Measurements from ENCODE around the gene HS1BP3. TPM values are rescaled to one million over a fixed set of nuclear protein-coding genes. Genes with fewer than 3 reads are reported as not detected.

HS1BP3 gene
- polyA plus RNA-seq, 2 of the 4 experiments (the other 2 are of a cell fraction), result 12.4 to 23.5 TPM

DNA sequence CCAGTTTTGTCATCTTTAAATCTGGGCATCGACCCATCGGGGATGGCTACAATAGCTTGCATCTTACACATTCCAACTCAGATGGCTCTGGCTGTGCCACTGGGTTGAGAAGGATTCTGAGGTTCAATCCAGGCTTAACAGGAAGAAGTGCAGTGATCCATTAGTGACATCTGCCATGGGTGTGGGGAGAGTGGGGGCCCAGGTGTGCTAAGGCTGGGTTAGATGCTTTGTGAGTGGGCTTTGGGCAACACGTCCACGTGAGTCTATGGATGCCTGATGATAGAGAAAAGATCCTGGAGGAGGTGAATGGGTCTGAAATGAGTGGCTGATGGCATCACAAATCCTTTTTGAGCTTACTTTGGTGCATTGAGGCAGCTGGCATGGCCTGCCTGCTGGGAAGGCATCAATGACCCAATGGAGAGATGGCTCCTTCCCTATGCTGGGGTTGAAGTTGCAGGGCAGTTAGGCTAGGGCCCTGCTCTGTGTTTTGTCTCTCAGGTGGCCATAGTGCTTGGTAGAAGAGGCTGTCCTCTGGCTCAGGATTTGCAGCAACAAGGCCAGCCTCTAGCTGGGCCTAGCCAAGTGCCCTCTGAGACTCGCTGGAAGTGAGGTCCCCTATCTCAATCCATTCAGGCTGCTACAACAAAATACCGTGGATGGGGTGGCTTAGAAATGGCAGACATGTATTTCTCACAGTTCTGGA lies 56.7 kb downstream of the HS1BP3 start:
- FAIRE-seq, result no peak
- Histone ChIP-seq H3K4me3 (no peak overlapping the region), H3K27ac (peak overlapping the region; percentile 75 to 89), H3K4me2 (peak overlapping the region; percentile 60), H3K4me1 (peaks cover 68% of the 10 kb centered on the region), H3K9me3 (no peaks in the 10 kb centered on the region)
- CTCF ChIA-PET, result interaction anchor here (0.6 to 1.3 kb wide), 5 partner anchors 9 to 46 kb away, joined by 3 to 4 read pairs (median 3); no protein-coding TSS in a partner anchor
- POLR2A ChIA-PET, result interaction anchor here (7.3 kb wide), 1 partner anchor 147 kb away, joined by 51 read pairs; the partner anchor contains the start of gene RHOB
- no peak for ATAC-seq
- WGBS (ENCODE audit: missing lambda C conversion rate), result 90% methylated on average over 6 of the region's 6 CpGs
- no peak for DNase-seq (ENCODE audit: low read depth in 1 of 2, low spot score in 1 of 2)
- TF ChIP-seq SREBF2 (IDR thresholded peaks at IDR 0.05) (no peak), SMC3 (IDR thresholded peaks at IDR 0.05) (no peak), CHD4 (IDR thresholded peaks at IDR 0.05; ENCODE audit: borderline replicate concordance) (no peak), EP300 (IDR thresholded peaks at IDR 0.05) (no peak), MYC (IDR thresholded peaks at IDR 0.05; ENCODE audit: borderline replicate concordance, low read length) (no peak)

DNA sequence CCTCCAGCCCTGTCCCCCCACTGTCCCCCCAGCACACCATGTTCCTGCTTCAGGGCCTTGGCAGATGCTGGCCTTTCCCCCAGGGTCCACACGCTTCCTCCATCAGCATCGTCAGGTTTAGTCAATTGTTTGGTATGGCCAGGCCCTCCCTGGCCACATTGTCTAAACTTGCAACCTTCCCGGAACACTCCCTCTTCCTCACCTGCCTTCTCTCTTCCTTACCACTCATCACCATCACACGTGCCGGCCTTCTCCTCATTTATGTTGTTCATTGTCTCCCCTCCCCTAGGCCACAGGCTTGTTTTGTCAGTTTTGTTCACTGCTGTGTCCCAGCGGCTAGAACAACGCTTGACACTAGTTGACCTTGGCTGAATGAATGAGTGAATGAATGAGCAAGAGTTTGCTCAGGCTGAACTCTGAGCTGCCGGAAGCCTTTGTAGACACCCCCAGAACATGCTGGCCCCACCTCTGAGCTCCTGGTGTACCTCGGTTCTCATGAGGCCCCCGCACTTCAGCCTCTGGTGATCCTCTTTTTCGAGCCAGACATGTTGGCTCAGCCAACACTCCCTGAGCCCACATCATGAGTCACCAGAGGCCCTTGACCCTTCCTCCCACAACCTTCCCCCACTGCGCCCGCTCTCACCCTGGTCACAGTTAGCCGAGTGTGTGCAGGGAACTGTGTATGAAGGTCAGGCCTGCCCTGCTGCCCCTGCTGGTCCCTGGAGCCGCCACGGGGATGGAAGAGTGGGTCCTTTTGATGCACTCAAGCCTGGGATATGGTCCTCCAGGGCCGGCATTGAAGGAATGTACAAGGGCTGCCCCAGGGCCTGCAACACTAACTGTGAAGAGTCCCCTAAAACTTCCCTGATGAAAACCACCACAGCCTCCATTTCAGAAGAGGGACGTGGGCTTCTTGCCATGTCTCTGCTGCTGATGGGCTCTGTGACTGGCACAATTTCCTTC lies 57.5 kb downstream of the HS1BP3 start:
- DNase-seq (ENCODE audit: low read depth in 1 of 2, low spot score in 1 of 2) (peak; percentile 75 to 82), ATAC-seq (peak; percentile 70 to 88), FAIRE-seq (no peak)
- Histone ChIP-seq H3K4me3 (no peak overlapping the region), H3K27ac (peak overlapping the region; percentile 75 to 89), H3K4me1 (peaks cover 68% of the 10 kb centered on the region), H3K4me2 (peak overlapping the region; percentile 60), H3K9me3 (no peaks in the 10 kb centered on the region)
- ChIA-PET POLR2A (interaction anchor here (7.3 kb wide), 1 partner anchor 146 kb away, joined by 51 read pairs; the partner anchor contains the start of gene RHOB), CTCF (interaction anchor here (0.5 to 1.0 kb wide), 3 partner anchors 12 to 178 kb away, joined by 3 to 4 read pairs (median 3); no protein-coding TSS in a partner anchor)
- 54% methylated on average over 17 of the region's 18 CpGs for WGBS (ENCODE audit: missing lambda C conversion rate)
- TF ChIP-seq, protein P1, sequence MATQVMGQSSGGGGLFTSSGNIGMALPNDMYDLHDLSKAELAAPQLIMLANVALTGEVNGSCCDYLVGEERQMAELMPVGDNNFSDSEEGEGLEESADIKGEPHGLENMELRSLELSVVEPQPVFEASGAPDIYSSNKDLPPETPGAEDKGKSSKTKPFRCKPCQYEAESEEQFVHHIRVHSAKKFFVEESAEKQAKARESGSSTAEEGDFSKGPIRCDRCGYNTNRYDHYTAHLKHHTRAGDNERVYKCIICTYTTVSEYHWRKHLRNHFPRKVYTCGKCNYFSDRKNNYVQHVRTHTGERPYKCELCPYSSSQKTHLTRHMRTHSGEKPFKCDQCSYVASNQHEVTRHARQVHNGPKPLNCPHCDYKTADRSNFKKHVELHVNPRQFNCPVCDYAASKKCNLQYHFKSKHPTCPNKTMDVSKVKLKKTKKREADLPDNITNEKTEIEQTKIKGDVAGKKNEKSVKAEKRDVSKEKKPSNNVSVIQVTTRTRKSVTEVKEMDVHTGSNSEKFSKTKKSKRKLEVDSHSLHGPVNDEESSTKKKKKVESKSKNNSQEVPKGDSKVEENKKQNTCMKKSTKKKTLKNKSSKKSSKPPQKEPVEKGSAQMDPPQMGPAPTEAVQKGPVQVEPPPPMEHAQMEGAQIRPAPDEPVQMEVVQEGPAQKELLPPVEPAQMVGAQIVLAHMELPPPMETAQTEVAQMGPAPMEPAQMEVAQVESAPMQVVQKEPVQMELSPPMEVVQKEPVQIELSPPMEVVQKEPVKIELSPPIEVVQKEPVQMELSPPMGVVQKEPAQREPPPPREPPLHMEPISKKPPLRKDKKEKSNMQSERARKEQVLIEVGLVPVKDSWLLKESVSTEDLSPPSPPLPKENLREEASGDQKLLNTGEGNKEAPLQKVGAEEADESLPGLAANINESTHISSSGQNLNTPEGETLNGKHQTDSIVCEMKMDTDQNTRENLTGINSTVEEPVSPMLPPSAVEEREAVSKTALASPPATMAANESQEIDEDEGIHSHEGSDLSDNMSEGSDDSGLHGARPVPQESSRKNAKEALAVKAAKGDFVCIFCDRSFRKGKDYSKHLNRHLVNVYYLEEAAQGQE (IDR thresholded peaks at IDR 0.05), result no peak
- TF ChIP-seq FOSB (CRISPR knock-in tag; IDR thresholded peaks at IDR 0.05), result no peak
- TF ChIP-seq, protein P2, sequence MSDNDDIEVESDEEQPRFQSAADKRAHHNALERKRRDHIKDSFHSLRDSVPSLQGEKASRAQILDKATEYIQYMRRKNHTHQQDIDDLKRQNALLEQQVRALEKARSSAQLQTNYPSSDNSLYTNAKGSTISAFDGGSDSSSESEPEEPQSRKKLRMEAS (IDR thresholded peaks at IDR 0.05), result peak; percentile 84; the same call in 1 of the 2 replicates
- TF ChIP-seq, protein P3, sequence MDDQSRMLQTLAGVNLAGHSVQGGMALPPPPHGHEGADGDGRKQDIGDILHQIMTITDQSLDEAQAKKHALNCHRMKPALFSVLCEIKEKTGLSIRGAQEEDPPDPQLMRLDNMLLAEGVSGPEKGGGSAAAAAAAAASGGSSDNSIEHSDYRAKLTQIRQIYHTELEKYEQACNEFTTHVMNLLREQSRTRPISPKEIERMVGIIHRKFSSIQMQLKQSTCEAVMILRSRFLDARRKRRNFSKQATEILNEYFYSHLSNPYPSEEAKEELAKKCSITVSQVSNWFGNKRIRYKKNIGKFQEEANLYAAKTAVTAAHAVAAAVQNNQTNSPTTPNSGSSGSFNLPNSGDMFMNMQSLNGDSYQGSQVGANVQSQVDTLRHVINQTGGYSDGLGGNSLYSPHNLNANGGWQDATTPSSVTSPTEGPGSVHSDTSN (IDR thresholded peaks at IDR 0.05), result no peak
- no peak for TF ChIP-seq CEBPB (IDR thresholded peaks at IDR 0.05)
- TF ChIP-seq CBX8 (IDR thresholded peaks at IDR 0.05), result no peak
- TF ChIP-seq HOXA7 (CRISPR knock-in tag; IDR thresholded peaks at IDR 0.05), result no peak
- no peak for TF ChIP-seq FOXS1 (CRISPR knock-in tag; IDR thresholded peaks at IDR 0.05)
- TF ChIP-seq TP53 (CRISPR knock-in tag; IDR thresholded peaks at IDR 0.05), result no peak
- no peak for TF ChIP-seq EHF (CRISPR knock-in tag; IDR thresholded peaks at IDR 0.05)
- TF ChIP-seq NFE2L2 (conservative IDR thresholded peaks at IDR 0.05; ENCODE audit: low read length), result no peak
- no peak for TF ChIP-seq KDM1A (IDR thresholded peaks at IDR 0.05; ENCODE audit: low read depth)
- no peak for TF ChIP-seq POLR2AphosphoS2 (conservative IDR thresholded peaks at IDR 0.05; ENCODE audit: low read length)
- TF ChIP-seq PHF8 (IDR thresholded peaks at IDR 0.05; ENCODE audit: borderline replicate concordance, low read depth), result no peak
- TF ChIP-seq, protein P4, sequence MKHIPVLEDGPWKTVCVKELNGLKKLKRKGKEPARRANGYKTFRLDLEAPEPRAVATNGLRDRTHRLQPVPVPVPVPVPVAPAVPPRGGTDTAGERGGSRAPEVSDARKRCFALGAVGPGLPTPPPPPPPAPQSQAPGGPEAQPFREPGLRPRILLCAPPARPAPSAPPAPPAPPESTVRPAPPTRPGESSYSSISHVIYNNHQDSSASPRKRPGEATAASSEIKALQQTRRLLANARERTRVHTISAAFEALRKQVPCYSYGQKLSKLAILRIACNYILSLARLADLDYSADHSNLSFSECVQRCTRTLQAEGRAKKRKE (CRISPR knock-in tag; IDR thresholded peaks at IDR 0.05; ENCODE audit: low read depth), result peak; percentile 72; the same call in 1 of the 2 replicates
- no peak for TF ChIP-seq RFX5 (IDR thresholded peaks at IDR 0.05)
- TF ChIP-seq, protein P5, sequence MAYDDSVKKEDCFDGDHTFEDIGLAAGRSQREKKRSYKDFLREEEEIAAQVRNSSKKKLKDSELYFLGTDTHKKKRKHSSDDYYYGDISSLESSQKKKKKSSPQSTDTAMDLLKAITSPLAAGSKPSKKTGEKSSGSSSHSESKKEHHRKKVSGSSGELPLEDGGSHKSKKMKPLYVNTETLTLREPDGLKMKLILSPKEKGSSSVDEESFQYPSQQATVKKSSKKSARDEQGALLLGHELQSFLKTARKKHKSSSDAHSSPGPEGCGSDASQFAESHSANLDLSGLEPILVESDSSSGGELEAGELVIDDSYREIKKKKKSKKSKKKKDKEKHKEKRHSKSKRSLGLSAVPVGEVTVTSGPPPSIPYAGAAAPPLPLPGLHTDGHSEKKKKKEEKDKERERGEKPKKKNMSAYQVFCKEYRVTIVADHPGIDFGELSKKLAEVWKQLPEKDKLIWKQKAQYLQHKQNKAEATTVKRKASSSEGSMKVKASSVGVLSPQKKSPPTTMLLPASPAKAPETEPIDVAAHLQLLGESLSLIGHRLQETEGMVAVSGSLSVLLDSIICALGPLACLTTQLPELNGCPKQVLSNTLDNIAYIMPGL (CRISPR knock-in tag; IDR thresholded peaks at IDR 0.05; ENCODE audit: borderline replicate concordance), result no peak
- no peak for TF ChIP-seq NPAS2 (CRISPR knock-in tag; IDR thresholded peaks at IDR 0.05; ENCODE audit: borderline replicate concordance)
- TF ChIP-seq, protein P6, sequence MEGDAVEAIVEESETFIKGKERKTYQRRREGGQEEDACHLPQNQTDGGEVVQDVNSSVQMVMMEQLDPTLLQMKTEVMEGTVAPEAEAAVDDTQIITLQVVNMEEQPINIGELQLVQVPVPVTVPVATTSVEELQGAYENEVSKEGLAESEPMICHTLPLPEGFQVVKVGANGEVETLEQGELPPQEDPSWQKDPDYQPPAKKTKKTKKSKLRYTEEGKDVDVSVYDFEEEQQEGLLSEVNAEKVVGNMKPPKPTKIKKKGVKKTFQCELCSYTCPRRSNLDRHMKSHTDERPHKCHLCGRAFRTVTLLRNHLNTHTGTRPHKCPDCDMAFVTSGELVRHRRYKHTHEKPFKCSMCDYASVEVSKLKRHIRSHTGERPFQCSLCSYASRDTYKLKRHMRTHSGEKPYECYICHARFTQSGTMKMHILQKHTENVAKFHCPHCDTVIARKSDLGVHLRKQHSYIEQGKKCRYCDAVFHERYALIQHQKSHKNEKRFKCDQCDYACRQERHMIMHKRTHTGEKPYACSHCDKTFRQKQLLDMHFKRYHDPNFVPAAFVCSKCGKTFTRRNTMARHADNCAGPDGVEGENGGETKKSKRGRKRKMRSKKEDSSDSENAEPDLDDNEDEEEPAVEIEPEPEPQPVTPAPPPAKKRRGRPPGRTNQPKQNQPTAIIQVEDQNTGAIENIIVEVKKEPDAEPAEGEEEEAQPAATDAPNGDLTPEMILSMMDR (IDR thresholded peaks at IDR 0.05), result no peak
- TF ChIP-seq KDM5A (IDR thresholded peaks at IDR 0.05), result no peak

Measured in A549 (cell line).